ENCODE measurements around the gene YIPF6. TPM values are rescaled to one million over a fixed set of nuclear protein-coding genes. Genes with fewer than 3 reads are reported as not detected.
"Not testable (repeated sequence)": the region's sequence is repeated elsewhere in the genome, so short reads cannot be mapped to it uniquely, and the experiment has no call there.

The YIPF6 gene
- total and polyA plus RNA-seq, 2 donors (not counting 3 experiments of a cell fraction or from before 2014, with no cell fraction given) = 17.1 to 29.6 TPM

- CTCF ChIA-PET = not testable (repeated sequence)
Measured at GRCh38 chrX:68559905-68560304, 61.1 kb downstream of the YIPF6 start.

GRCh38 chrX:68568136-68568535 lies 69.3 kb downstream of the YIPF6 start:
- Histone ChIP-seq H3K4me2 (ENCODE audit: insufficient read depth, low read length) (no peak overlapping the region), H3K36me3 (ENCODE audit: control insufficient read depth in 2 of 2, extremely low read depth in 1 of 2, insufficient read depth in 2 of 2, low read length in 2 of 2) (no peaks in the 10 kb centered on the region), H3K27ac (ENCODE audit: insufficient read depth, low read depth, low read length) (no peak overlapping the region), H3K79me2 (ENCODE audit: control insufficient read depth, insufficient read depth, low read length) (no peaks in the 10 kb centered on the region), H4K20me1 (replicated peaks; ENCODE audit: control insufficient read depth, extremely low read depth, insufficient read depth, low read length) (no peaks in the 10 kb centered on the region), H3K9me3 (replicated peaks; ENCODE audit: control insufficient read depth, insufficient read depth, low read length) (no peaks in the 10 kb centered on the region), H3K27me3 (ENCODE audit: control insufficient read depth in 2 of 2, insufficient read depth in 2 of 2, low read length in 2 of 2) (no peaks in the 10 kb centered on the region), H2AFZ (ENCODE audit: low read depth, low read length) (no peak overlapping the region), H3K9me1 (replicated peaks; ENCODE audit: control insufficient read depth, extremely low read depth, insufficient read depth, low read length) (no peaks in the 10 kb centered on the region), H3K4me1 (ENCODE audit: control insufficient read depth, extremely low read depth, insufficient read depth, low read length) (no peaks in the 10 kb centered on the region), H3K4me3 (replicated peaks in 1 of 3; ENCODE audit: insufficient read depth in 1 of 3, low read depth in 1 of 3, low read length in 3 of 3) (no peak overlapping the region), H3K9ac (replicated peaks; ENCODE audit: extremely low read depth, insufficient read depth, low read length) (no peak overlapping the region)
- CTCF ChIA-PET = no interaction called here
- intact Hi-C loops (cut with micrococcal nuclease) = no loop called here
- dilution Hi-C loops (cut with MboI; ENCODE audit: extremely low pct_ligation_motif_present, low sequenced_read_pairs) = no loop called here
- no peak for FAIRE-seq
- no peak for DNase-seq (ENCODE audit: low read depth, low spot score)
- BruUV-seq (replicated peaks) = no TSS peak
- TF ChIP-seq MYC (IDR thresholded peaks at IDR 0.05; ENCODE audit: low read depth, low read length) (no peak), GATA2 (IDR thresholded peaks at IDR 0.05; ENCODE audit: insufficient read depth, insufficient read length, low read depth, low read length) (no peak), FOS (IDR thresholded peaks at IDR 0.05; ENCODE audit: borderline replicate concordance, insufficient read depth, low read length) (no peak), MAX (IDR thresholded peaks at IDR 0.05; ENCODE audit: insufficient read depth, insufficient read length) (no peak), EZH2 (IDR thresholded peaks at IDR 0.05; ENCODE audit: borderline replicate concordance, low read depth, low read length, severe bottlenecking) (no peak), CTCF (IDR thresholded peaks at IDR 0.05; ENCODE audit: extremely low read depth in 1 of 2, insufficient read depth in 1 of 2, low read depth in 1 of 2, low read length in 2 of 2) (no peak), POLR2A (IDR thresholded peaks at IDR 0.05; ENCODE audit: low read depth, low read length) (no peak), JUN (IDR thresholded peaks at IDR 0.05; ENCODE audit: borderline replicate concordance, insufficient read depth, insufficient read length, low read depth) (no peak), POLR2AphosphoS5 (IDR thresholded peaks at IDR 0.05; ENCODE audit: insufficient read depth, low read depth, low read length) (no peak)
- POLR2A ChIA-PET = no interaction called here

More at GRCh38 chrX:68559905-68560304, 61.1 kb downstream of the YIPF6 start:
- H3K9ac ChIP-seq (replicated peaks; ENCODE audit: extremely low read depth, insufficient read depth, low read length); intact Hi-C loops (cut with micrococcal nuclease); H3K4me2 ChIP-seq (ENCODE audit: insufficient read depth, low read length); H3K4me3 ChIP-seq (replicated peaks in 1 of 3; ENCODE audit: insufficient read depth in 1 of 3, low read depth in 1 of 3, low read length in 3 of 3); DNase-seq (ENCODE audit: low read depth, low spot score); POLR2A ChIA-PET; H3K9me3 ChIP-seq (replicated peaks; ENCODE audit: control insufficient read depth, insufficient read depth, low read length); H3K27ac ChIP-seq (ENCODE audit: insufficient read depth, low read depth, low read length); H3K4me1 ChIP-seq (ENCODE audit: control insufficient read depth, extremely low read depth, insufficient read depth, low read length); dilution Hi-C loops (cut with MboI; ENCODE audit: extremely low pct_ligation_motif_present, low sequenced_read_pairs); BruUV-seq (replicated peaks); H3K79me2 ChIP-seq (ENCODE audit: control insufficient read depth, insufficient read depth, low read length); H2AFZ ChIP-seq (ENCODE audit: low read depth, low read length); H3K36me3 ChIP-seq (ENCODE audit: control insufficient read depth in 2 of 2, extremely low read depth in 1 of 2, insufficient read depth in 2 of 2, low read length in 2 of 2); H3K27me3 ChIP-seq (ENCODE audit: control insufficient read depth in 2 of 2, insufficient read depth in 2 of 2, low read length in 2 of 2); H3K9me1 ChIP-seq (replicated peaks; ENCODE audit: control insufficient read depth, extremely low read depth, insufficient read depth, low read length); FAIRE-seq; H4K20me1 ChIP-seq (replicated peaks; ENCODE audit: control insufficient read depth, extremely low read depth, insufficient read depth, low read length): not testable (repeated sequence)
